SK-N-SH (cell line): Measurements from ENCODE around the gene EIF5.

Source experiments
- CTCF ChIP-seq: fragments of 200-600 bp; sonication (generic); IDR thresholded peaks from 2 replicates; pipeline ENCODE4 v1.6.1; 2017; ENCODE audit warnings: antibody characterized with exemption, mild to moderate bottlenecking, moderate library complexity
- ZBTB33 ChIP-seq: IDR thresholded peaks from 2 replicates; pipeline ENCODE4 v1.4.0; 2012; ENCODE audit warnings: low read depth, borderline replicate concordance

GRCh38 chr14:103385152-103385928 is 51.3 kb downstream of the EIF5 start, which contains the start of gene MARK3:
- TF ChIP-seq CTCF, result peak; percentile 41
- no peak for TF ChIP-seq ZBTB33
